ENCODE measurements around the gene IFITM5.
"Not testable (repeated sequence)": the region's sequence is repeated elsewhere in the genome, so short reads cannot be mapped to it uniquely, and the experiment has no call there.

Gene IFITM5

DNA sequence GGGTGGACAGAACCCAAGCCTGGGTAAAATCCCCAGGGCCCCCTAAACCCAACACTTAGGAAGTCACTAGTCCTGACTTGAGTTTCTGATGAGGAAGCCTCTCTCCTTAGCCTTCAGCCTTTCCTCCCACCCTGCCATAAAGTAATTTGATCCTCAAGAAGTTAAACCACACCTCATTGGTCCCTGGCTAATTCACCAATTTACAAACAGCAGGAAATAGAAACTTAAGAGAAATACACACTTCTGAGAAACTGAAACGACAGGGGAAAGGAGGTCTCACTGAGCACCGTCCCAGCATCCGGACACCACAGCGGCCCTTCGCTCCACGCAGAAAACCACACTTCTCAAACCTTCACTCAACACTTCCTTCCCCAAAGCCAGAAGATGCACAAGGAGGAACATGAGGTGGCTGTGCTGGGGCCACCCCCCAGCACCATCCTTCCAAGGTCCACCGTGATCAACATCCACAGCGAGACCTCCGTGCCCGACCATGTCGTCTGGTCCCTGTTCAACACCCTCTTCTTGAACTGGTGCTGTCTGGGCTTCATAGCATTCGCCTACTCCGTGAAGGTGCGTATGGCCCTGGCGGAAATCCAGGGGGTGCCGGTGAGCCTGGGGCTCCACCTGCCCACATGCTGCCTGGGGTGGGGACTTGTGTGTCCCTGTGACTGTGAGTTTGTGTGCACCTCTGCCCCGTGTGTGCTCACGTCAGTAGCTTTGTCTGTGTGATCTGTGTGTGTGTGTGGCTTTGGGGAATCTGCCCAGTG lies 14.6 kb upstream of the IFITM5 start, which contains the start of gene IFITM1:
Gene IFITM1 (plus strand): TSS at position 254 of the 767 bp plus-strand sequence. CDS start 131 bp downstream, at position 385.
- TF ChIP-seq GATA3 (IDR thresholded peaks at IDR 0.05; ENCODE audit: low read depth, low read length) (no peak), GATA2 (IDR thresholded peaks at IDR 0.05; ENCODE audit: low read depth, low read length) (no peak)

GRCh38 chr11:313304-313786 lies 14.0 kb upstream of the IFITM5 start:
- TF ChIP-seq GATA2 (IDR thresholded peaks at IDR 0.05; ENCODE audit: low read depth, low read length): no peak
- TF ChIP-seq GATA3 (IDR thresholded peaks at IDR 0.05; ENCODE audit: low read depth, low read length): no peak

GRCh38 chr11:312092-312816 lies 12.9 kb upstream of the IFITM5 start:
- TF ChIP-seq GATA2 (IDR thresholded peaks at IDR 0.05; ENCODE audit: low read depth, low read length) (no peak), GATA3 (IDR thresholded peaks at IDR 0.05; ENCODE audit: low read depth, low read length) (no peak)

DNA sequence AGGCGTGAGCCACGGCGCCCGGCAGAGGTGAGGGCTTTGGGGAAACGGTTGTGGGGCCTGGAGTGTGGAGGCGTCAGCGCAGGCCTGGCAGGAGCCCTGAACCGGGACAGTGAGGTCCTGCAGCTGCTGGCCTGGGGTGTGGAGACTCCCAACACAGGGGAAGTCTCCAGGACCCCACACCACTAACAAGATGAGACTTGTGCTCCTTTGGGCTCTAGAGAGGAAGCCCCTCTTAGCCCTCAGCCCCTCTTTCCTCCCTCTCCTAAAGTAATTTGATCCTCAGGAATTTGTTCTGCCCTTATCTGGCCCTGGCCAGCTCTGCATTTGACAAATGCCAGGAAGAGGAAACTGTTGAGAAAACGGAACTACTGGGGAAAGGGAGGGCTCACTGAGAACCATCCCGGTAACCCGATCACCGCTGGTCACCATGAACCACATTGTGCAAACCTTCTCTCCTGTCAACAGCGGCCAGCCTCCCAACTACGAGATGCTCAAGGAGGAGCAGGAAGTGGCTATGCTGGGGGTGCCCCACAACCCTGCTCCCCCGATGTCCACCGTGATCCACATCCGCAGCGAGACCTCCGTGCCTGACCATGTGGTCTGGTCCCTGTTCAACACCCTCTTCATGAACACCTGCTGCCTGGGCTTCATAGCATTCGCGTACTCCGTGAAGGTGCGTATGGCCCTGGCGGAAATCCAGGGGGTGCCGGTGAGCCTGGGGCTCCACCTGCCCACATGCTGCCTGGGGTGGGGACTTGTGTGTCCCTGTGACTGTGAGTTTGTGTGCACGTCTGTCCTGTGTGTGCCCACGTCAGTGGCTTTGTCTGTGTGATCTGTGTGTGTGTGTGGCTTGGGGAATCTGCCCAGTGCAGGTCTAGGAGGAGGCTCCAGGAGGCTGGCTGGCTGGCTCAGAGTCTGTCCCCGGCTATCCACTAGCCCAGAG lies 8.7 kb upstream of the IFITM5 start, which contains the start of gene IFITM2:
Gene IFITM2 (plus strand): TSS at position 51 of the 943 bp plus-strand sequence. CDS start 377 bp downstream, at position 428.
- not testable (repeated sequence) for TF ChIP-seq GATA2, GATA3 (IDR thresholded peaks at IDR 0.05; ENCODE audit: low read depth, low read length)

DNA sequence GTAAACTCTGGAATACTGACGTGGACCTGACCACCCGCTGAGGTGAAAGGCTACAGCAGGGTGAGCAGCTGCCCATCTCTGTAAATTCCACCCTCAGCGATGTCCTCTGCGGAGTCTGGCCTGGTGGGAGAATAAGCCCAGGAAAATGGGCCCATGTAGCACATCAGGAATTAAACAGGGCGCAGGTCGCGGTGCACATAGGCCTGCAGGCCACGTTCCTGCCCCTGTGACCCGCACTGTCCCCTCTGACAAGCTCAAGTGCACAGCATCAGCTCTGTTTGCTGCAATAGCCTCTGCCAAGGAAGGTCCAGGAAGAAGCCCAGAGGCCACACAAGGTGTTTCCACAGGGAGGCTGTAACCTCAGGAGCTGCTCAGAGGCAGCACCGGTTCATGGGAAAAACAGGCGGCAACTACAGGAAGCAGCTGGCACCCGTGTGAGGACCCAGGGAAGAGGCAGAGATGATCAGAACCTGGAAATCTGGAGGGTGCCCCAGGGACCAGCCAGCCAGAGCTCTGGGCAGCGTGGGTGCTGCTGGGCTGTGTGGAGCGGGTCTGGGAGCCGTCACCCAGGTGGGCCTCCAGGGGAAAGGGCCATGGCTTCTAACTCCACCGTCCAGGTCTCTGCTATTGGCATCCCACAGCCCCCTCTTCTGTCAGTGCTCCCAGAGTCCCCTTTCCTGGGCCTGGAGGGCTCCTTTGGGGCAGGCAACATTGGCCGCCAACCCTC lies 7.5 kb upstream of the IFITM5 start:
- no peak for TF ChIP-seq GATA3 (IDR thresholded peaks at IDR 0.05; ENCODE audit: low read depth, low read length)
- no peak for TF ChIP-seq GATA2 (IDR thresholded peaks at IDR 0.05; ENCODE audit: low read depth, low read length)

DNA sequence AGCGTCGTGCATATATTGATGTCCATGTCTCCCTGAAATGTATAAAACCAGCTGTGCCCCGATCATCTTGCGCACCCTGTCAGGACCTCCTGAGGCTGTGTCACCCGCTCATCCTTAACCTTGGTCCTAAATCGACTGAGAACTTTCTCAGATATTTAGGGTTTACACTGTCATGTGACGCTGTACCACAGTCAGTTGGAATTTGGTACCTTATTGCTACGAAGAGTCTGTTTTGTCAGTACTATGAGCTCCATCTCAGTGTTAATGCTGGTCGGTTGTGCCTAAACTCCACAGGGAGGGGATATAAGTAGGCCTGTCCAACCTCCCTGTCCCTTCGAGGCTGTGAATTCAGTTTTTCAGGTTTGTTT lies 6.5 kb upstream of the IFITM5 start:
- TF ChIP-seq GATA3 (IDR thresholded peaks at IDR 0.05; ENCODE audit: low read depth, low read length) (no peak), GATA2 (IDR thresholded peaks at IDR 0.05; ENCODE audit: low read depth, low read length) (no peak)

DNA sequence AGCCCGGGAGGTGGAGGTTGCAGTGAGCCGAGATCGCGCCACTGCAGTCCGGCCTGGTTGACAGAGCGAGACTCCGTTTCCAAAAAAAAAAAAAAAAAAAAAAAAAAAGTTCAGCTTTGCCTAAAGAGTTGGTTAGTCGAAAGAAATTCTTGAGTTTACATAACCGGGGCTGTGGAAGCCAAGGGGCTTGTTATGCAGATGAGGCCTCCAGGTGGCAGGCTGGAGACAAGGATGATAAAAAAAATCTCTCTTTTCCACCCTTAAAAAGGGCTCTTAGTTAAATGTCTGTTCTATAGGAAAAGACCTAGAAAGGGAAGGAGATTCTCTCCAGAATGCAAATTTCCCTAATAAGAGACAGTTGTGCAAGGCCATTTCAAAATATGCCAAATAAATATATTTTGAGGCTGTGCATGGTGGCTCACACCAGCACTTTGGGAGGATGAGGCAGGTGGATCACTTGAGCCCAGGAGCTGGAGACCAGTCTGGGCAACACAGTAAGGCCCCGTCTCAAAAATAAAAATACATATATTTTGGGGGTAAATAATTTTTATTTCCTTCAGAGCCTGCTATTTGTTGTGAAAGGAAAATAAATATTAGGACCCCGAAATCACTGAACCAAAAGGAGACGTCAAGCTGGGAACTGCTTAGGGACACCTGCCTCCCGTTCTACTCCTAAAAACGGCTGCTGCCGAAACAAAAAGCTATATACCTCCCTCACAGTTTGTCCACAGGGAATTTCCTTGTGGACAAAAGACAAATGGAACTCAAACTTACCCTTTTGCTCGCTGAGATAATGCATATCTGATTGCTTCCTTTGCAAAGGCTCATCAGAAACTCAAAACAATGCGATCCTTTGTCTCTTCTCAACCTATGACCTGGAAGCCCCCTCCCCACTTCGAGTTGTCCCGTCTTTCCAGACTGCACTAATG lies 5.9 kb upstream of the IFITM5 start:
- TF ChIP-seq GATA2 (IDR thresholded peaks at IDR 0.05; ENCODE audit: low read depth, low read length): no peak
- no peak for TF ChIP-seq GATA3 (IDR thresholded peaks at IDR 0.05; ENCODE audit: low read depth, low read length)

- TF ChIP-seq GATA3 (IDR thresholded peaks at IDR 0.05; ENCODE audit: low read depth, low read length): no peak
- no peak for TF ChIP-seq GATA2 (IDR thresholded peaks at IDR 0.05; ENCODE audit: low read depth, low read length)
Measured at GRCh38 chr11:304061-304506, 4.8 kb upstream of the IFITM5 start.

DNA sequence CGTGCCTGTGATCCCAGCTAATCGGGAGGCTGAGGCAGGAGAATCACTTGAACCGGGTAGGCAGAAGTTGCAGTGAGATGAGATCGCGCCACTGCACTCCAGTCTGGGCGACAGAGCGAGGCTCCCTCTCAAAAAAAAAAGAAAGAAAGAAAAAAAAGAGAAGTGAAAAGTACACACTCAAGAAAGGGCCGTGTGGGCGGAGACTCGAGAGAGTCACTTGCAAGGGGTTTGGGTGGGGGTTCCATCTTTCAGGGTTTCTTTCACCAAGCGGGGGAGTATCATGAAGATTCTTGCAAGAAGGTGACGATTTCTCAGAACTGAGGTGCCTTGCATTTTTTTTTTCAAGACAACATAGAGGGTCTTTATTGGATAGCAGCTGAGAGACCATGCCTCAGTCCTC lies 4.0 kb upstream of the IFITM5 start:
- TF ChIP-seq GATA3 (IDR thresholded peaks at IDR 0.05; ENCODE audit: low read depth, low read length): no peak
- no peak for TF ChIP-seq GATA2 (IDR thresholded peaks at IDR 0.05; ENCODE audit: low read depth, low read length)

GRCh38 chr11:299951-300735 lies 817 bp upstream of the IFITM5 start:
- no peak for TF ChIP-seq GATA3 (IDR thresholded peaks at IDR 0.05; ENCODE audit: low read depth, low read length)
- TF ChIP-seq GATA2 (IDR thresholded peaks at IDR 0.05; ENCODE audit: low read depth, low read length): no peak

DNA sequence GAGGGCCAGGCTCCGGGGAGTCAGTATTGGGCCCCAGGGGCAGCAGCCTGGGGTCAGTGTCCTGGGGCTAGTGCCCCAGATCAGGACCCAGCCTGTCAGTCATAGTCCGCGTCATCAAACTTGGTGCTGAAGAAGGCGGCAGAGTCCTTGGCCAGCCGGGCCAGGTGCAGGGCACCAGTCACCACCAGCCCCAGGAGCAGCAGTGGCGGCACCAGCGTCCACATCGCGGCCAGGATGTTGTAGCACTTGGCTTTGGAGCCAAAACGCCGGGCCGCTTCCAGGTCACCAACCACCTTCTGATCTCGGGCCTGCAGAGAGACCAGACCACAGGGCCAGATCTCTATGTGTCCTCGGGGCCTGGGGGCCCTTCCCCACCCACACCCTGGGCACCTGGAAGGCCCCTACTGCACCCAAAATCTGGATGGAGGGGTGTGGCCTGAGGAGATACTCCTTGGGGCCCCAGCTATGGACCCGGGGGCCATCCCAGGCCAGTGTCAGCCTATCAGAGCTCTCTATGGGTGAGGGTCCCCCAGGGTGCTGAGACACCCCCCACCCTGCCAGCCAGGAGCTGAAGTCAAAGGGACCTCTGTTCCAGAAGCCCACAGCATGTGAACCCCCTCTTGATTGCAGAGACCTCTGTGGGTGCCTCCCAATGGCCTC lies 790 bp downstream of the IFITM5 start:
- no peak for TF ChIP-seq GATA3 (IDR thresholded peaks at IDR 0.05; ENCODE audit: low read depth, low read length)
- no peak for TF ChIP-seq GATA2 (IDR thresholded peaks at IDR 0.05; ENCODE audit: low read depth, low read length)
